Activated CD8-positive, alpha-beta memory T cell treated with anti-CD3 and anti-CD28 coated beads, Interleukin-2, amount 10 ng/mL, durations not matched to agents 7 days and 5 days (primary cell): ENCODE data around the gene CXCL1. TPM values are rescaled to one million over a fixed set of nuclear protein-coding genes. Genes with fewer than 3 reads are reported as not detected.

ENCODE experiments used
- ATAC-seq: fragments of 150-1000 bp; cut with Tn5 transposase; one replicate; pipeline ENCODE4 v1.10.0; 2021; ENCODE audit warnings: moderate library complexity
- CTCF ChIA-PET: fragments of 350-600 bp; sonication (Branson Sonifier 250); formaldehyde crosslinking; loops from one replicate; lab custom pipeline; 2021; ENCODE audit warnings: antibody characterized with exemption; lab: Charles Lee
- DNase-seq: peaks from one replicate; pipeline ENCODE4 v3.0.0-alpha.2; 2020
- H3K27ac Mint-ChIP-seq: one replicate; pipeline ENCODE4 v1.8.0; 2021; ENCODE audit warnings: mild to moderate bottlenecking, mixed read lengths
- H3K27me3 Mint-ChIP-seq: one replicate; pipeline ENCODE4 v1.8.0; 2021; ENCODE audit warnings: mixed read lengths
- H3K36me3 Mint-ChIP-seq: one replicate; pipeline ENCODE4 v1.8.0; 2021; ENCODE audit warnings: mild to moderate bottlenecking, mixed read lengths
- H3K4me1 Mint-ChIP-seq: one replicate; pipeline ENCODE4 v1.8.0; 2021; ENCODE audit warnings: mixed read lengths
- H3K4me3 Mint-ChIP-seq: one replicate; pipeline ENCODE4 v1.8.0; 2021; ENCODE audit warnings: mild to moderate bottlenecking, moderate library complexity, mixed read lengths
- H3K9me3 Mint-ChIP-seq: one replicate; pipeline ENCODE4 v1.8.0; 2022; ENCODE audit warnings: low read depth, mixed read lengths
- total RNA-seq, 2 experiments: library from RNA; stranded (reverse); gene quantifications; one replicate each; pipeline ENCODE4 v1.2.3, GENCODE V29; 2021

The CXCL1 gene
- total RNA-seq, 2 experiments from 2014 or later: not detected

DNA sequence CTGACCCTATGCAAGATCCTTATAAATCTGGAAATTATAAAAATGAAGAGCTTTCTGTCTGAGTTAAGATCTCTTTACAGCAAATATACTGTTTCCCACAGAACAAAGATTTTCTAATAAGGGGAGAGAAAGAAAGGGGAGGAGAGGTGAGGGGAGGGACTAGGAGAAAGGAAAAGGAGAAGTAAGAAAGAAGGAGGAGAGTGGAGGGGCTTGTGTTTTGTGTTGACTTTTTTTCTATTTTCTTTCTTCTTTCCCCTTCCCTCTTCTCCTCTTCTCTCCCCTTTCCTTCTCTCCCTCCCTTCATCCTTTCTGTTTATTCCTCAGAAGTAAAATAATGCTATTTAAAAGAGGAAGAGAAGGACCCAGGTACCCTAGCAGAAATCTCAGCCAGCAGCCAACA is 26.5 kb upstream of the CXCL1 start:
- no peaks in the 10 kb centered on the region for H3K36me3 Mint-ChIP-seq
- ATAC-seq (no peak), DNase-seq (no peak)
- H3K4me1 Mint-ChIP-seq: no peaks in the 10 kb centered on the region
- no peak overlapping the region for H3K27ac Mint-ChIP-seq
- peaks cover under 1% of the 10 kb centered on the region for H3K27me3 Mint-ChIP-seq
- H3K9me3 Mint-ChIP-seq: no peaks in the 10 kb centered on the region
- CTCF ChIA-PET: no interaction called here
- no peak overlapping the region for H3K4me3 Mint-ChIP-seq

DNA sequence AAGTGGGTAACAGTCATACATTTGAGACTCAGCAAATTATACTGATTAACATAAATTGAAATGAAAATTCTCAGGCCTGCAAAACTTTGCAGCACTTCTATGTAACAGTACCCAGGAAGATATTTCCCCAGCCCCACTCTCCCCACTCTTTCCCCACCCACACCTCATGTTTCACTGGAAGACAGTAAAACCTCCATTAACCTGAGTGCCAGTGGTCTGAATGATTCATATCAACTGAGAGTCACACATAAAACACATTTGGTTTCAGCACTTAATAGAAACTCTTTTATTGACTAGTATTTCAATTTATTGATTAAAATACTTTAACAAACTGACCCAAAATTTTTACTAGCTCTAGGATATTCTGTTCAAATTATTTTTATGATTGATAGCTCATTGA is 25.8 kb upstream of the CXCL1 start:
- no peaks in the 10 kb centered on the region for H3K4me1 Mint-ChIP-seq
- DNase-seq (no peak), ATAC-seq (no peak)
- no peaks in the 10 kb centered on the region for H3K27me3 Mint-ChIP-seq
- no peak overlapping the region for H3K4me3 Mint-ChIP-seq
- no peak overlapping the region for H3K27ac Mint-ChIP-seq
- no peaks in the 10 kb centered on the region for H3K9me3 Mint-ChIP-seq
- H3K36me3 Mint-ChIP-seq: no peaks in the 10 kb centered on the region
- CTCF ChIA-PET: no interaction called here

GRCh38 chr4:73844345-73844744 is 24.8 kb upstream of the CXCL1 start:
- ATAC-seq: no peak
- no peak overlapping the region for H3K27ac Mint-ChIP-seq
- H3K27me3 Mint-ChIP-seq: no peaks in the 10 kb centered on the region
- H3K9me3 Mint-ChIP-seq: no peaks in the 10 kb centered on the region
- CTCF ChIA-PET: no interaction called here
- no peak for DNase-seq
- no peaks in the 10 kb centered on the region for H3K36me3 Mint-ChIP-seq
- H3K4me1 Mint-ChIP-seq: no peaks in the 10 kb centered on the region
- H3K4me3 Mint-ChIP-seq: no peak overlapping the region

DNA sequence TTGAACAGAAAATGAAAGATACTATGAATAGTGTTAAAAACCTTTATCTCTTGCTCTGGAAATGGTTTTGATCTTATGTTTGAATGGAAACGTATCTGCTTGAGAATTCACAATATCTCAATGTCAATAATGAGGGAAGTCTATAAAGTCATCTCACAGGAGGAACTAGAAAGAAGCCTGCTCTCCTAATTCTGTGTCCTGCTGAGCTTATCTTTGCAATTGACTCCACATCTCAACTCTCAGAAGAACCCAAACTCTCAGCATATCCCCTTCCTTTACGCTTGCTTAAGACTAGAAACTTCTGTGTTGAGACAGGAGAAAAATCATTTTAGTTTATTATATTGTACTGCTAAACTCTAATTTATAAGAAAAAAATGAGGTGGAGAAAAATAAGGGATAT is 24.4 kb upstream of the CXCL1 start:
- Mint-ChIP-seq H3K27ac (no peak overlapping the region), H3K36me3 (no peaks in the 10 kb centered on the region), H3K4me3 (no peak overlapping the region), H3K4me1 (no peaks in the 10 kb centered on the region), H3K9me3 (no peaks in the 10 kb centered on the region), H3K27me3 (no peaks in the 10 kb centered on the region)
- ATAC-seq (no peak), DNase-seq (no peak)
- CTCF ChIA-PET: no interaction called here

DNA sequence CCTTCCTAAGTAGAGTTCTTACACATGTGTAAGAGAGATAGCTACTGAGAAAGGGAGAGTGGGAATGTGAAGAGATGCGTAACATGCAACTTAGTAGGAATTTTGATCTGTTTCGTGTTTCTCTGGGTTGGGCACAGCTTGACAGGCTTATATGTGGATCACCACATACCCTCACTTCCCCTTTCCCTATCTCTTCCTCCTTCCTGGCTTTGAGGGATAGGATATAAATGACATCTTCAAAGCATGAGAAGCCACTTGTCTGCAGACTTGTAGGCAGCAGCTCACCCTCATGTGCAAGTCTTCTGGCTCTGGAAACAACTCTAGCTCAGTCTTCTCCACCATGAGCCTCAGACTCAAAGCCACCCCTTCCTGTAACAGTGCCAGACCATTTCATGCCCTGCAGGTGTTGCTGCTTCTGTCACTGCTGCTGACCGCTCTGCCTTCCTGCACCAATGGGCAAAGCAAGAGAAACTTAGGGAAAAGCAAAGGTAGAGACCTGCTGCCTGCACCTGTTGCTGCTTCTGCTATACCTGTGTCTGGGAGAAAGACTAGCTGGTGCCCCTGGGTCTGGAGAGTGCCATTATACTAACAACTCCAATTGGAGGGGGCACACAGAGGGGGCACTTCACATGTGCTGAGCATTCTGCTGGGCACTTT is 21.5 kb upstream of the CXCL1 start:
- H3K4me1 Mint-ChIP-seq: no peaks in the 10 kb centered on the region
- H3K36me3 Mint-ChIP-seq: no peaks in the 10 kb centered on the region
- no peaks in the 10 kb centered on the region for H3K27me3 Mint-ChIP-seq
- H3K27ac Mint-ChIP-seq: no peak overlapping the region
- ATAC-seq (no peak), DNase-seq (no peak)
- H3K9me3 Mint-ChIP-seq: no peaks in the 10 kb centered on the region
- H3K4me3 Mint-ChIP-seq: no peak overlapping the region
- CTCF ChIA-PET: no interaction called here

GRCh38 chr4:73848183-73848777 is 20.9 kb upstream of the CXCL1 start:
- no peak for DNase-seq
- H3K27ac Mint-ChIP-seq: no peak overlapping the region
- no peaks in the 10 kb centered on the region for H3K9me3 Mint-ChIP-seq
- no peaks in the 10 kb centered on the region for H3K36me3 Mint-ChIP-seq
- no peaks in the 10 kb centered on the region for H3K27me3 Mint-ChIP-seq
- CTCF ChIA-PET: no interaction called here
- H3K4me3 Mint-ChIP-seq: no peak overlapping the region
- H3K4me1 Mint-ChIP-seq: no peaks in the 10 kb centered on the region
- ATAC-seq: no peak

GRCh38 chr4:73850261-73850970 is 18.8 kb upstream of the CXCL1 start:
- Mint-ChIP-seq H3K27ac (no peak overlapping the region), H3K4me1 (no peaks in the 10 kb centered on the region), H3K27me3 (peaks cover 4% of the 10 kb centered on the region), H3K4me3 (no peak overlapping the region), H3K9me3 (no peaks in the 10 kb centered on the region), H3K36me3 (no peaks in the 10 kb centered on the region)
- DNase-seq (no peak), ATAC-seq (no peak)
- CTCF ChIA-PET: no interaction called here

- Mint-ChIP-seq H3K4me1 (no peaks in the 10 kb centered on the region), H3K27me3 (peaks cover 4% of the 10 kb centered on the region), H3K27ac (no peak overlapping the region), H3K36me3 (no peaks in the 10 kb centered on the region), H3K9me3 (no peaks in the 10 kb centered on the region), H3K4me3 (no peak overlapping the region)
- CTCF ChIA-PET: no interaction called here
- no peak for ATAC-seq
- DNase-seq: no peak
Measured at GRCh38 chr4:73851293-73851692, 17.9 kb upstream of the CXCL1 start.

DNA sequence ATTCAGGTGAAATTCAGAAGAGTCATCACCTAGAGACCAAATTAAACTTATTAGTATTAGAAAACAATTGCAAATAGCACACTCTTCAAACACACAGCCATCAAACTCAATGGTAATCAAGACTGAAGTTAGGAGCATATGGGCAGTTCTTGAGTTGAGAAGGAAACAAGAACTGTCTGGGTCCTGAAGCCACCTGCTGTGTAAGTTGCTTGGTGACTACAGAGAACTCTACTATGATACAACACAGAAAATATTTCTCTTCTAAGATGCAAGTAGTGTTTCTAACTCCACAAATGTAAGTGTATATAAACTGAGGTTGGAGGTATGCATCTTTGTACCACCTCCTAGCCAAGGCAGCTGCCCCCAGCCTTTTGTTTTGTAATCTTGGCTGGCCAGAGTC is 16.4 kb upstream of the CXCL1 start:
- no peaks in the 10 kb centered on the region for H3K9me3 Mint-ChIP-seq
- no peaks in the 10 kb centered on the region for H3K36me3 Mint-ChIP-seq
- CTCF ChIA-PET: no interaction called here
- H3K4me3 Mint-ChIP-seq: no peak overlapping the region
- H3K27ac Mint-ChIP-seq: no peak overlapping the region
- H3K4me1 Mint-ChIP-seq: no peaks in the 10 kb centered on the region
- DNase-seq (no peak), ATAC-seq (no peak)
- H3K27me3 Mint-ChIP-seq: peaks cover 4% of the 10 kb centered on the region

DNA sequence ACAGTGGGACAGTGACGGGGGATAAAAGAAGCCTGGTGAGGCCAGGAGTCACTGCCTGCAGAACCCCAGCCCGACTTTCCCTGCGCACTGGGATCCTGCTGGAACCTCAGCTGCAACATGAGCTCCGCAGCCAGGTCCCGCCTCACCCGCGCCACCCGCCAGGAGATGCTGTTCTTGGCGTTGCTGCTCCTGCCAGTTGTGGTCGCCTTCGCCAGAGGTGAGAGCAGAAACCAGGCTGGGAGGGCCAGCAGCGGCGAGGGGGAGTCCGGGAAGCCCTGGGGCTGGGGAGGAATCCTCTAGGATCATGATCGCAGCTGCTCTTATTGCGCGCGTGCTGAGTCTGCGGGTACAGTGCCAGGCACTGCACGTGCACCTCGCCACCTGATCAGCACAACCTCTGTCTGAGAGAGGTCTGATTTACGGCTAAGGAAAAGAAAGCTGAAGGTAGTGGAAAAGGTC is 15.9 kb upstream of the CXCL1 start, which contains the start of gene PF4V1:
TSS of gene PF4V1 (plus strand) at position 51 of the 459 bp plus-strand sequence. CDS start at position 118, 67 bp downstream.
- H3K27ac Mint-ChIP-seq: no peak within 1 kb of the TSS
- CTCF ChIA-PET: no interaction called here
- ATAC-seq: no peak
- H3K27me3 Mint-ChIP-seq: peaks cover 4% of the 10 kb centered on the region
- H3K4me3 Mint-ChIP-seq: no peak within 1 kb of the TSS
- H3K36me3 Mint-ChIP-seq: no peaks in the 10 kb centered on the region
- H3K9me3 Mint-ChIP-seq: no peaks in the 10 kb centered on the region
- no peak for DNase-seq
- H3K4me1 Mint-ChIP-seq: no peaks in the 10 kb centered on the region

DNA sequence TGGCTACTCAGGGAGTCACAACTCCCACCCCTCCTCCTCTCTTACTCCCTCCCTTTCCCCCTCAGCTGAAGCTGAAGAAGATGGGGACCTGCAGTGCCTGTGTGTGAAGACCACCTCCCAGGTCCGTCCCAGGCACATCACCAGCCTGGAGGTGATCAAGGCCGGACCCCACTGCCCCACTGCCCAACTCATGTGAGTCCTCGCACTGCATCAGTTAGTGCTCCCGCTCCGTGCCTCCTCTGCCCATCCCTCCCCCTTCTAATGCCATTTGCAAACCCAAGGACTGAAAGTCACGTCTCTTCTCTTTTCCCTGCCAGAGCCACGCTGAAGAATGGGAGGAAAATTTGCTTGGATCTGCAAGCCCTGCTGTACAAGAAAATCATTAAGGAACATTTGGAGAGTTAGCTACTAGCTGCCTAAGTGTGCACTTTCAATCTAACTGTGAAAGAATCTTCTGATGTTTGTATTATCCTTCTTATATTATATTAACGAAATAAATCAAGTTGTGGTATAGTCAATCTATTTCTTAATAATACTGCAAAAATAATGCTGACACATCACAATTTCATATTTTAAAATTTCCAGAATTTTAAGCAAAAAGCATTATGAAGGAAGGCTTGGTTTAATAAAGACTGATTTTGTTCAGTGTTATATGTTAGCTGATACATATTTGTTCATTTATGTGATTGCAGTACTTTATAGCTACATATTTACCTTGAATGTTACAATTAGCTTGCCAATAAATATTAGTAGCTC is 15.3 kb upstream of the CXCL1 start:
- no peak overlapping the region for H3K4me3 Mint-ChIP-seq
- no peaks in the 10 kb centered on the region for H3K36me3 Mint-ChIP-seq
- DNase-seq (no peak), ATAC-seq (no peak)
- H3K27ac Mint-ChIP-seq: no peak overlapping the region
- H3K9me3 Mint-ChIP-seq: no peaks in the 10 kb centered on the region
- no peaks in the 10 kb centered on the region for H3K4me1 Mint-ChIP-seq
- CTCF ChIA-PET: no interaction called here
- peaks cover 4% of the 10 kb centered on the region for H3K27me3 Mint-ChIP-seq

- Mint-ChIP-seq H3K36me3 (no peaks in the 10 kb centered on the region), H3K27me3 (peaks cover 4% of the 10 kb centered on the region), H3K4me1 (no peaks in the 10 kb centered on the region), H3K9me3 (no peaks in the 10 kb centered on the region), H3K4me3 (no peak overlapping the region), H3K27ac (no peak overlapping the region)
- DNase-seq (no peak), ATAC-seq (no peak)
- CTCF ChIA-PET: interaction anchor here (0.6 kb wide), 1 partner anchor 8 kb away, joined by 3 read pairs; no protein-coding TSS in a partner anchor
Measured at GRCh38 chr4:73855406-73855805, 13.8 kb upstream of the CXCL1 start.

- ATAC-seq: no peak
- CTCF ChIA-PET: no interaction called here
- Mint-ChIP-seq H3K4me1 (no peaks in the 10 kb centered on the region), H3K36me3 (no peaks in the 10 kb centered on the region), H3K27me3 (peaks cover 4% of the 10 kb centered on the region), H3K27ac (no peak overlapping the region), H3K9me3 (no peaks in the 10 kb centered on the region), H3K4me3 (no peak overlapping the region)
- DNase-seq: no peak
Measured at GRCh38 chr4:73856518-73856917, 12.7 kb upstream of the CXCL1 start.
